Aortic smooth muscle cell (primary cell): ENCODE measurements around the gene ALG1. TPM values are rescaled to one million over a fixed set of nuclear protein-coding genes. Genes with fewer than 3 reads are reported as not detected.

Experiments
- total RNA-seq: library from RNA; depleted of rRNA; stranded (reverse); fragments of >200 nt; gene quantifications from 2 replicates; pipeline ENCODE4 v1.2.3, GENCODE V29; 2014

Gene ALG1
- total RNA-seq = 26.8 and 36.9 TPM in 2 replicates

GRCh38 chr16:5071681-5072333 is at the start of gene ALG1:
TSS of gene ALG1 (plus strand) at chr16:5071843. CDS start at chr16:5071850, 7 bp downstream.

GRCh38 chr16:5033256-5034166 is 38.1 kb upstream of the ALG1 start, which contains the start of gene NAGPA:
TSS of gene NAGPA (minus strand) at chr16:5033935. CDS start at chr16:5033914, 21 bp downstream.

GRCh38 chr16:5065813-5066212 is 5.8 kb upstream of the ALG1 start, which contains the start of gene C16orf89:
TSS of gene C16orf89 (minus strand) at chr16:5065956. CDS start at chr16:5065908, 48 bp downstream.

GRCh38 chr16:5097470-5098220 is 26.0 kb downstream of the ALG1 start, which contains the start of gene EEF2KMT:
TSS of gene EEF2KMT (minus strand) at chr16:5097795. CDS start at chr16:5097739, 56 bp downstream.

Other genes starting within 250 kb of the ALG1 start
- gene GLYR1, start 224.6 kb upstream of the ALG1 start, total RNA-seq = 43.9 and 52.4 TPM in 2 replicates
- gene UBN1, start 224.4 kb upstream of the ALG1 start, total RNA-seq = 19.0 and 23.9 TPM in 2 replicates
- gene PPL, start 134.7 kb upstream of the ALG1 start, total RNA-seq = 12.2 and 15.2 TPM in 2 replicates
- 0.13 and 0.19 TPM in 2 replicates for gene SEC14L5, start 113.5 kb upstream of the ALG1 start, total RNA-seq
- 18.2 and 19.8 TPM in 2 replicates for gene NAGPA, start 37.9 kb upstream of the ALG1 start, total RNA-seq
- 0.92 and 1.4 TPM in 2 replicates for gene C16orf89, start 5.9 kb upstream of the ALG1 start, total RNA-seq
- gene EEF2KMT, start 26.0 kb downstream of the ALG1 start, total RNA-seq = 7.5 and 9.8 TPM in 2 replicates